Chondrocyte (in vitro differentiated cells): ENCODE results near the gene CACNA1F. TPM values are rescaled to one million over a fixed set of nuclear protein-coding genes. Genes with fewer than 3 reads are reported as not detected.

ENCODE experiments used
- DNase-seq: peaks from one replicate; pipeline ENCODE4 v3.0.0; 2021; ENCODE audit warnings: mixed read lengths, low spot score
- H3K27ac Mint-ChIP-seq: one replicate; pipeline ENCODE4 v1.8.0; 2021; ENCODE audit warnings: mild to moderate bottlenecking, moderate library complexity, mixed read lengths; ENCODE audit not compliant: unreplicated experiment
- H3K27me3 Mint-ChIP-seq: 2 replicates; pipeline ENCODE4 v1.8.0; 2021; ENCODE audit warnings: low read depth, mixed read lengths
- H3K36me3 Mint-ChIP-seq: 2 replicates; pipeline ENCODE4 v1.8.0; 2021; ENCODE audit warnings: low read depth, mixed read lengths
- H3K4me1 Mint-ChIP-seq: 2 replicates; pipeline ENCODE4 v1.8.0; 2021; ENCODE audit warnings: low read depth, mild to moderate bottlenecking, mixed read lengths
- H3K4me3 Mint-ChIP-seq: one replicate; pipeline ENCODE4 v1.8.0; 2021; ENCODE audit warnings: mild to moderate bottlenecking, moderate library complexity, mixed read lengths; ENCODE audit not compliant: unreplicated experiment
- H3K9me3 Mint-ChIP-seq: 2 replicates; pipeline ENCODE4 v1.8.0; 2021; ENCODE audit warnings: low read depth, mixed read lengths
- total RNA-seq: library from RNA; stranded (reverse); gene quantifications from 3 replicates; pipeline ENCODE4 v1.2.1, GENCODE V29; 2021
- TF ChIP-seq, protein P1 (sequence below): fragments of 200-600 bp; sonication (generic); IDR thresholded peaks from 2 replicates; pipeline ENCODE4 v1.5.0; 2021; ENCODE audit warnings: antibody characterized with exemption, mild to moderate bottlenecking, moderate library complexity

Gene CACNA1F
- total RNA-seq, 1 donor from 2014 or later = not detected

DNA sequence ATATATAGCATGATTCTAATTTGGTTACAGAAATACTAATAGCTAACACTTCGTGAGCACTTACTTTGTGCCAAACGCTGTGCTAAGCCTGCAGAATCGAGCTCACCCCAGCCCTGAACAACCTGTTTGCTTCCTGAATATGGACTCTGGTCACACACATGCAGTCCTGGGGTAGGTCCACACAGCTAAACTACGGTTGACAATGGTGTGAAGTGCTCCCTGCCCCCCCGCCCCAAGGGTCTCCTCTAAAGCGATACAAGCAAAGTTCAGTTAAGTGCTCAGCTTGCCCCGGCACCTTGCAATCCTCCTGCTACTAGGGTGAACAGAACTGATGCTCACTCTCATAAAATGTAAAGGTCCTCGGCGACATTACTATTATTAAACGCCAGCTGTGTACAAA lies 30.5 kb upstream of the CACNA1F start:
- Mint-ChIP-seq H3K4me1 (peaks cover 6% of the 10 kb centered on the region), H3K36me3 (peaks cover 1% of the 10 kb centered on the region), H3K4me3 (no peak overlapping the region), H3K27ac (no peak overlapping the region), H3K27me3 (no peaks in the 10 kb centered on the region), H3K9me3 (peaks cover 5% of the 10 kb centered on the region)
- TF ChIP-seq, protein P1, sequence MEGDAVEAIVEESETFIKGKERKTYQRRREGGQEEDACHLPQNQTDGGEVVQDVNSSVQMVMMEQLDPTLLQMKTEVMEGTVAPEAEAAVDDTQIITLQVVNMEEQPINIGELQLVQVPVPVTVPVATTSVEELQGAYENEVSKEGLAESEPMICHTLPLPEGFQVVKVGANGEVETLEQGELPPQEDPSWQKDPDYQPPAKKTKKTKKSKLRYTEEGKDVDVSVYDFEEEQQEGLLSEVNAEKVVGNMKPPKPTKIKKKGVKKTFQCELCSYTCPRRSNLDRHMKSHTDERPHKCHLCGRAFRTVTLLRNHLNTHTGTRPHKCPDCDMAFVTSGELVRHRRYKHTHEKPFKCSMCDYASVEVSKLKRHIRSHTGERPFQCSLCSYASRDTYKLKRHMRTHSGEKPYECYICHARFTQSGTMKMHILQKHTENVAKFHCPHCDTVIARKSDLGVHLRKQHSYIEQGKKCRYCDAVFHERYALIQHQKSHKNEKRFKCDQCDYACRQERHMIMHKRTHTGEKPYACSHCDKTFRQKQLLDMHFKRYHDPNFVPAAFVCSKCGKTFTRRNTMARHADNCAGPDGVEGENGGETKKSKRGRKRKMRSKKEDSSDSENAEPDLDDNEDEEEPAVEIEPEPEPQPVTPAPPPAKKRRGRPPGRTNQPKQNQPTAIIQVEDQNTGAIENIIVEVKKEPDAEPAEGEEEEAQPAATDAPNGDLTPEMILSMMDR = no peak
- DNase-seq = peak; percentile 7

GRCh38 chrX:49262603-49263002 lies 29.5 kb upstream of the CACNA1F start:
- Mint-ChIP-seq H3K9me3 (peaks cover 5% of the 10 kb centered on the region), H3K4me3 (no peak overlapping the region), H3K36me3 (peaks cover 1% of the 10 kb centered on the region), H3K27me3 (no peaks in the 10 kb centered on the region), H3K27ac (no peak overlapping the region), H3K4me1 (no peaks in the 10 kb centered on the region)
- no peak for DNase-seq
- TF ChIP-seq, protein P1 = no peak

DNA sequence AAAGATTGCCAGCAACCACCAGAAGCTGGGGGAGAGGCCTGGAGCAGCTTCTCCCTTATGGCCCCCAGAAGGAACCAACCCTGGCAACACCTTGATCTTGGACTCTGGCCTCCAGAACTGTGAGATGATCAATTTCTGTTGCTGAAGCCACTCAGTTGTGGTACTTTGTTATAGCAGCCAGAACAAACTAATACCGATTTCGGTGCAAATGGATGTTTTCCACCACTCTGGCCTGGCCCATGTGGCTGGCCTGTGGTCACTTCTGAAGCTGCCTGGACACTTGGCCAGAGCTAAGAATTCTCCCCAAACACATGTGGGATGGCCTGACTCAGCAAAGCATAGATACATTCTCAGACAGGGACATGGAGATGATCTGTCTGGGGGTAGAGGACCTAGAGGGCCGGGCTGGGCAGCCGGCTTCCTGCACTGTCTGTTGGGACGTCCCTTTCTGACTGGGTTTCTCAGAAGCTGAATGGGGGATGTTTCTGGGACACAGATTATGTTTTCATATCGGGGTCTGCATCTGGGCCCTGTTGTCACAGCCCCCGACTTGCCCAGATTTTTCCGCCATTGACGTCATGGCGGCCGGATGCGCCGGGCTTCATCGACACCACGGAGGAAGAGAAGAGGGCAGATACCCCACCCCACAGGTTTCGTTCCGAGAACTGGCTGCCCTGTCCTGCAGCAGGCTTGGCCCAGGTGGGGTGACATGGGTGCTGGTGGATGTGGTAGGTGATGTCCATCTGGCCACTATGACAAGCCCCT lies 27.3 kb upstream of the CACNA1F start:
- TF ChIP-seq, protein P1 = no peak
- H3K9me3 Mint-ChIP-seq = peaks cover 5% of the 10 kb centered on the region
- no peak overlapping the region for H3K27ac Mint-ChIP-seq
- DNase-seq = peak; percentile 71
- no peaks in the 10 kb centered on the region for H3K4me1 Mint-ChIP-seq
- no peak overlapping the region for H3K4me3 Mint-ChIP-seq
- peaks cover 1% of the 10 kb centered on the region for H3K36me3 Mint-ChIP-seq
- no peaks in the 10 kb centered on the region for H3K27me3 Mint-ChIP-seq

- DNase-seq = no peak
- no peak overlapping the region for H3K27ac Mint-ChIP-seq
- H3K4me3 Mint-ChIP-seq = no peak overlapping the region
- peaks cover 5% of the 10 kb centered on the region for H3K9me3 Mint-ChIP-seq
- no peaks in the 10 kb centered on the region for H3K27me3 Mint-ChIP-seq
- H3K36me3 Mint-ChIP-seq = peaks cover 1% of the 10 kb centered on the region
- no peaks in the 10 kb centered on the region for H3K4me1 Mint-ChIP-seq
- TF ChIP-seq, protein P1 = no peak
Observed at GRCh38 chrX:49258749-49259124, 25.6 kb upstream of the CACNA1F start.

DNA sequence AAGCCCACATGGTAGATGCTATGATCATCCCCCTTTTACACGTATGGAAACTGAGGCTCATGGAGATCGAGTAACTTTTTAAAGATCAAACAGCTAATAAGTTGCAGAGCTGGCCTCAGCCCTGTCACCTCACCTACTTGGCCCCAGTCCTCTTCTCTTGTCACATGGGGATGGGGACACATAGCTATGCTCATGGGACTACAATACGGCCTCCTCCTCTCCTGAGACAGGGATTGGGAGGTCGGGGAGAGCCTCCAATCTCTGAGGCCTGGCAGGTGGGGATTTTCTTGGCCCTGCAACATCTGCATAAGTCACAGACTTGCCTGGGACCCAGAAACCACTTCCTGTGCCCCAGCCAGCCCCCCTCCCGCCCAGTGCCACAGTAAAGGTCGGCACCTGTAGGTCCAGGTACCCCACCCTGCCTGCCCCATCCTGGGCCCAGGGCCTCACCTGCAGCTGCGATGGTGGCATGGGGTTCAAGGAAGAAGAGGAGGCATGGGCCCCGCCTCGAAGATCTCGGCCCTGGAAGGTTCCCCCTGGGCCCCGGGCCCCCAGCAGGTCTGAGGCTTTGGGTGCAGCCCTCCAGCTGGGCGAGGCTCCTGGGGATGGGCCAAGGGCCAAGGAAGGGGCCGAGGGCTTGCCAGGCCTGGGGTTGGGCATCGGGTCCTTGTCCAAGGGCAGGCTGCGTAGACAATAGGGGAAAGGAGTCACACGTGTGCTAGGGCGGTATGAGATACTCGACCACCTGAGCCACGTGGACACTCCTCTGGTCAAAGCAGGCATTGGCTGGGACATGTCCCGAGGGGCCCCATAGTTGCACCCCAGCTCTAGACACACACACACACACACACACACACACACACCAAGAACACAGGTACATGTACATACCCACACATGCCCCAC lies 25.0 kb upstream of the CACNA1F start:
- no peak overlapping the region for H3K4me3 Mint-ChIP-seq
- DNase-seq = no peak
- TF ChIP-seq, protein P1 = no peak
- H3K9me3 Mint-ChIP-seq = peaks cover 5% of the 10 kb centered on the region
- H3K27ac Mint-ChIP-seq = no peak overlapping the region
- no peaks in the 10 kb centered on the region for H3K4me1 Mint-ChIP-seq
- H3K36me3 Mint-ChIP-seq = peaks cover 1% of the 10 kb centered on the region
- no peaks in the 10 kb centered on the region for H3K27me3 Mint-ChIP-seq
